Measurements from ENCODE around the gene NEUROD6. TPM values are rescaled to one million over a fixed set of nuclear protein-coding genes. Genes with fewer than 3 reads are reported as not detected.

The NEUROD6 gene
- total RNA-seq, 1 donor from 2014 or later: not detected

- ATAC-seq (ENCODE audit: low read depth) (no peak), DNase-seq (no peak)
- Mint-ChIP-seq H3K9me3 (no peaks in the 10 kb centered on the region), H3K4me1 (no peaks in the 10 kb centered on the region), H3K36me3 (ENCODE audit: low read depth) (no peaks in the 10 kb centered on the region), H3K27ac (no peak overlapping the region), H3K4me3 (no peak overlapping the region), H3K27me3 (no peaks in the 10 kb centered on the region)
- intact Hi-C loops (cut with micrococcal nuclease): no loop called here
- CTCF ChIA-PET: no interaction called here
- no peak for TF ChIP-seq CTCF (IDR thresholded peaks at IDR 0.05)
- POLR2A ChIA-PET: no interaction called here
Observed at GRCh38 chr7:31307972-31308371, 32.6 kb downstream of the NEUROD6 start.

DNA sequence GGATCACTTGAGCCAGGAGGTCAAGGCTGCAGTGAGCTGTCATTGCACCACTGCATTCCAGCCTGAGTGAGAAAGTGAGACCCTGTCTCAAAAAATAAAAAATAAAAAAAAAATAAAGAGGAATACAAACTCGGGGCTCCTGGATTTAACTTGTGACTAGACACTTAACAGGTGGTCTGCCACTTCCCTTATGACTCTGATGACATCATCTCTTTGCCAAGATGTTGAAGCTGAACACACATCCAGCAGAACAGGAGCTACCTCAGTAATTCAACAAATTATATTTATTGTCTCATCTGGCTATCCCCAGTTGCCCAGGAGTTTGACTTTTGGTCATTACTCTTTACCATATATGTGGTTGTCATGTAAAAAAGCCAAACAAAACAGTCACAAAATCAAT lies 35.3 kb downstream of the NEUROD6 start:
- intact Hi-C loops (cut with micrococcal nuclease): no loop called here
- ChIA-PET POLR2A (no interaction called here), CTCF (no interaction called here)
- no peak overlapping the region for H3K27ac Mint-ChIP-seq
- ATAC-seq (ENCODE audit: low read depth) (no peak), DNase-seq (no peak)
- no peak for TF ChIP-seq CTCF (IDR thresholded peaks at IDR 0.05)
- no peak overlapping the region for H3K4me3 Mint-ChIP-seq
- H3K36me3 Mint-ChIP-seq (ENCODE audit: low read depth): no peaks in the 10 kb centered on the region
- H3K27me3 Mint-ChIP-seq: no peaks in the 10 kb centered on the region
- no peaks in the 10 kb centered on the region for H3K9me3 Mint-ChIP-seq
- no peaks in the 10 kb centered on the region for H3K4me1 Mint-ChIP-seq

DNA sequence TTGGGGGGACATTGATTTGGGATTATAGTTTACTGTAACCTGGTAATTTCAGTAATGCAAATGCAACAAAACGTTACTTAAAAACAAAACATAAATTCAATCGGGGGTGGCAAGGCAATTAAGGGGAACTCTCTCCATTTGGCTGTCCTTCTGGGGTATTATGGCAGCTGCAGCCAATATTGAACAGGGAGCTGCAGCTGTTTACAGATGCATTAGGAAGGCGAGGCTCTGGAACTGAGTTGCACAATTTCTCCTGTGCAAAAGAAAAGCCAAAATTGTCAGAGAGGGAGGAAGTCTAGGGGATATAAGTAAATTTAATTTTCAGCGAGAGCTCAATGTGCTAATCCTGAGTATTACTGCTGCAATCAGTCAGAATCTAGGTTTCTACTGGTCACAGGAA lies 36.1 kb downstream of the NEUROD6 start:
- POLR2A ChIA-PET: no interaction called here
- Mint-ChIP-seq H3K27ac (no peak overlapping the region), H3K9me3 (no peaks in the 10 kb centered on the region), H3K27me3 (no peaks in the 10 kb centered on the region), H3K4me1 (no peaks in the 10 kb centered on the region), H3K4me3 (no peak overlapping the region), H3K36me3 (ENCODE audit: low read depth) (no peaks in the 10 kb centered on the region)
- DNase-seq: no peak
- intact Hi-C loops (cut with micrococcal nuclease): no loop called here
- TF ChIP-seq CTCF (IDR thresholded peaks at IDR 0.05): no peak
- ATAC-seq (ENCODE audit: low read depth): no peak
- CTCF ChIA-PET: no interaction called here

- Mint-ChIP-seq H3K4me3 (no peak overlapping the region), H3K9me3 (no peaks in the 10 kb centered on the region), H3K27me3 (no peaks in the 10 kb centered on the region), H3K27ac (no peak overlapping the region), H3K36me3 (ENCODE audit: low read depth) (no peaks in the 10 kb centered on the region), H3K4me1 (no peaks in the 10 kb centered on the region)
- no peak for TF ChIP-seq CTCF (IDR thresholded peaks at IDR 0.05)
- intact Hi-C loops (cut with micrococcal nuclease): no loop called here
- no peak for DNase-seq
- CTCF ChIA-PET: no interaction called here
- POLR2A ChIA-PET: no interaction called here
- ATAC-seq (ENCODE audit: low read depth): no peak
Observed at GRCh38 chr7:31302356-31302755, 38.2 kb downstream of the NEUROD6 start.

DNA sequence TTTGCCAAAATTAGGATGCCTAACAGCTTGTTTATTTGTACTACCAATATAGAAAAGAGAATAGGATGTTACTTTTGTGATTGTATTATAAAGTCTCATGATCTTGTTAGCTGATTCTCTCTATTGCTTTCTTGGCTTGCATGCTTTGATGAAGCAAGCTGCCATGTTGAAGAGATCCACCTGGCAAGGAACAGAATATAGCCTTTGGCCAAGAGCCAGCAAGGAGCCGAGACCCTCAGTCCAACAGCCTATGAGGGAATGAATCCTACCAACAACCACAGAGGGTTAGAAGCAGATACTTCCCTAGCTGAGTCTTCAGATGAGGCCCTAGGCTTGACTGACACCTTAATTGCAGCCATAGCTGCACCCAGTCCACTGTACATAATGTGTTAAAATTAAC lies 41.2 kb downstream of the NEUROD6 start:
- no peaks in the 10 kb centered on the region for H3K36me3 Mint-ChIP-seq (ENCODE audit: low read depth)
- no peaks in the 10 kb centered on the region for H3K9me3 Mint-ChIP-seq
- no peak for DNase-seq
- TF ChIP-seq CTCF (IDR thresholded peaks at IDR 0.05): no peak
- H3K27ac Mint-ChIP-seq: no peak overlapping the region
- H3K4me1 Mint-ChIP-seq: no peaks in the 10 kb centered on the region
- CTCF ChIA-PET: no interaction called here
- H3K27me3 Mint-ChIP-seq: no peaks in the 10 kb centered on the region
- intact Hi-C loops (cut with micrococcal nuclease): no loop called here
- ATAC-seq (ENCODE audit: low read depth): no peak
- POLR2A ChIA-PET: no interaction called here
- no peak overlapping the region for H3K4me3 Mint-ChIP-seq
